ENCODE measurements around the gene GALNT13. TPM values are rescaled to one million over a fixed set of nuclear protein-coding genes. Genes with fewer than 3 reads are reported as not detected.

The GALNT13 gene
- total and polyA plus RNA-seq, 4 donors = not detected

GRCh38 chr2:154243685-154244084 is 372.0 kb downstream of the GALNT13 start:
- no peak for TF ChIP-seq GABPA (IDR thresholded peaks at IDR 0.05 in 1 of 2, conservative IDR thresholded peaks at IDR 0.05 in 1 of 2)
- no peak for TF ChIP-seq EGR1 (IDR thresholded peaks at IDR 0.05; ENCODE audit: low read depth in 2 of 2)
- TF ChIP-seq, protein P1, sequence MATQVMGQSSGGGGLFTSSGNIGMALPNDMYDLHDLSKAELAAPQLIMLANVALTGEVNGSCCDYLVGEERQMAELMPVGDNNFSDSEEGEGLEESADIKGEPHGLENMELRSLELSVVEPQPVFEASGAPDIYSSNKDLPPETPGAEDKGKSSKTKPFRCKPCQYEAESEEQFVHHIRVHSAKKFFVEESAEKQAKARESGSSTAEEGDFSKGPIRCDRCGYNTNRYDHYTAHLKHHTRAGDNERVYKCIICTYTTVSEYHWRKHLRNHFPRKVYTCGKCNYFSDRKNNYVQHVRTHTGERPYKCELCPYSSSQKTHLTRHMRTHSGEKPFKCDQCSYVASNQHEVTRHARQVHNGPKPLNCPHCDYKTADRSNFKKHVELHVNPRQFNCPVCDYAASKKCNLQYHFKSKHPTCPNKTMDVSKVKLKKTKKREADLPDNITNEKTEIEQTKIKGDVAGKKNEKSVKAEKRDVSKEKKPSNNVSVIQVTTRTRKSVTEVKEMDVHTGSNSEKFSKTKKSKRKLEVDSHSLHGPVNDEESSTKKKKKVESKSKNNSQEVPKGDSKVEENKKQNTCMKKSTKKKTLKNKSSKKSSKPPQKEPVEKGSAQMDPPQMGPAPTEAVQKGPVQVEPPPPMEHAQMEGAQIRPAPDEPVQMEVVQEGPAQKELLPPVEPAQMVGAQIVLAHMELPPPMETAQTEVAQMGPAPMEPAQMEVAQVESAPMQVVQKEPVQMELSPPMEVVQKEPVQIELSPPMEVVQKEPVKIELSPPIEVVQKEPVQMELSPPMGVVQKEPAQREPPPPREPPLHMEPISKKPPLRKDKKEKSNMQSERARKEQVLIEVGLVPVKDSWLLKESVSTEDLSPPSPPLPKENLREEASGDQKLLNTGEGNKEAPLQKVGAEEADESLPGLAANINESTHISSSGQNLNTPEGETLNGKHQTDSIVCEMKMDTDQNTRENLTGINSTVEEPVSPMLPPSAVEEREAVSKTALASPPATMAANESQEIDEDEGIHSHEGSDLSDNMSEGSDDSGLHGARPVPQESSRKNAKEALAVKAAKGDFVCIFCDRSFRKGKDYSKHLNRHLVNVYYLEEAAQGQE (IDR thresholded peaks at IDR 0.05) = no peak
- TF ChIP-seq HNF4G (IDR thresholded peaks at IDR 0.05) = no peak
- no peak for TF ChIP-seq MAX (IDR thresholded peaks at IDR 0.05)
- TF ChIP-seq, protein P2, sequence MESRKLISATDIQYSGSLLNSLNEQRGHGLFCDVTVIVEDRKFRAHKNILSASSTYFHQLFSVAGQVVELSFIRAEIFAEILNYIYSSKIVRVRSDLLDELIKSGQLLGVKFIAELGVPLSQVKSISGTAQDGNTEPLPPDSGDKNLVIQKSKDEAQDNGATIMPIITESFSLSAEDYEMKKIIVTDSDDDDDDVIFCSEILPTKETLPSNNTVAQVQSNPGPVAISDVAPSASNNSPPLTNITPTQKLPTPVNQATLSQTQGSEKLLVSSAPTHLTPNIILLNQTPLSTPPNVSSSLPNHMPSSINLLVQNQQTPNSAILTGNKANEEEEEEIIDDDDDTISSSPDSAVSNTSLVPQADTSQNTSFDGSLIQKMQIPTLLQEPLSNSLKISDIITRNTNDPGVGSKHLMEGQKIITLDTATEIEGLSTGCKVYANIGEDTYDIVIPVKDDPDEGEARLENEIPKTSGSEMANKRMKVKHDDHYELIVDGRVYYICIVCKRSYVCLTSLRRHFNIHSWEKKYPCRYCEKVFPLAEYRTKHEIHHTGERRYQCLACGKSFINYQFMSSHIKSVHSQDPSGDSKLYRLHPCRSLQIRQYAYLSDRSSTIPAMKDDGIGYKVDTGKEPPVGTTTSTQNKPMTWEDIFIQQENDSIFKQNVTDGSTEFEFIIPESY (IDR thresholded peaks at IDR 0.05) = no peak
- no peak for TF ChIP-seq RAD21 (IDR thresholded peaks at IDR 0.05)
- no peak for TF ChIP-seq HNF4A (conservative IDR thresholded peaks at IDR 0.05)
- TF ChIP-seq RXRA (IDR thresholded peaks at IDR 0.05) = no peak
- TF ChIP-seq NR2F2 (IDR thresholded peaks at IDR 0.05) = no peak
- no peak for TF ChIP-seq YY1 (IDR thresholded peaks at IDR 0.05)
- no peak for TF ChIP-seq JUND (IDR thresholded peaks at IDR 0.05)
- TF ChIP-seq TAF1 (conservative IDR thresholded peaks at IDR 0.05) = no peak
- TF ChIP-seq FOXA2 (IDR thresholded peaks at IDR 0.05) = no peak
- TF ChIP-seq CTCF (IDR thresholded peaks at IDR 0.05; ENCODE audit: low read depth, low read length, missing input control) = no peak
- TF ChIP-seq, protein P3, sequence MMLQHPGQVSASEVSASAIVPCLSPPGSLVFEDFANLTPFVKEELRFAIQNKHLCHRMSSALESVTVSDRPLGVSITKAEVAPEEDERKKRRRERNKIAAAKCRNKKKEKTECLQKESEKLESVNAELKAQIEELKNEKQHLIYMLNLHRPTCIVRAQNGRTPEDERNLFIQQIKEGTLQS (IDR thresholded peaks at IDR 0.05) = no peak
- no peak for TF ChIP-seq FOXA1 (IDR thresholded peaks at IDR 0.05)
- TF ChIP-seq SP1 (IDR thresholded peaks at IDR 0.05) = no peak
- Histone ChIP-seq H3K27ac (ENCODE audit: low read depth in 1 of 2, low read length in 2 of 2) (no peak overlapping the region), H3K4me1 (ENCODE audit: control insufficient read depth in 4 of 4, insufficient read depth in 4 of 4, low read length in 3 of 4) (no peaks in the 10 kb centered on the region), H3K9me3 (ENCODE audit: control insufficient read depth in 4 of 4, low read length in 3 of 4) (no peaks in the 10 kb centered on the region), H3K4me3 (ENCODE audit: low read depth in 1 of 3, low read length in 3 of 3) (no peak overlapping the region), H3K27me3 (ENCODE audit: control insufficient read depth in 4 of 4, insufficient read depth in 4 of 4, low read length in 3 of 4) (peaks cover 0 to 4% (median 0%) of the 10 kb centered on the region in 4 donors), H3K36me3 (ENCODE audit: control insufficient read depth in 4 of 4, insufficient read depth in 3 of 4, low read depth in 1 of 4, low read length in 3 of 4) (no peaks in the 10 kb centered on the region), H3K9ac (ENCODE audit: low read depth in 1 of 2, low read length in 2 of 2) (no peak overlapping the region)
- DNase-seq (ENCODE audit: low spot score) = no peak
- 44% methylated on average over 1 of the region's 1 CpG for WGBS

All from liver (tissue), 9 donors.